GM21423 (cell line): ENCODE measurements around the gene FFAR4.
"Not testable (repeated sequence)": the region's sequence is repeated elsewhere in the genome, so short reads cannot be mapped to it uniquely, and the experiment has no call there.

Experiments
- ATAC-seq: cut with Tn5 transposase; IDR thresholded peaks from one replicate; pipeline ENCODE4 v1.9.1; 2021; ENCODE audit warnings: mild to moderate bottlenecking, moderate library complexity; ENCODE audit not compliant: unreplicated experiment

FFAR4 gene

DNA sequence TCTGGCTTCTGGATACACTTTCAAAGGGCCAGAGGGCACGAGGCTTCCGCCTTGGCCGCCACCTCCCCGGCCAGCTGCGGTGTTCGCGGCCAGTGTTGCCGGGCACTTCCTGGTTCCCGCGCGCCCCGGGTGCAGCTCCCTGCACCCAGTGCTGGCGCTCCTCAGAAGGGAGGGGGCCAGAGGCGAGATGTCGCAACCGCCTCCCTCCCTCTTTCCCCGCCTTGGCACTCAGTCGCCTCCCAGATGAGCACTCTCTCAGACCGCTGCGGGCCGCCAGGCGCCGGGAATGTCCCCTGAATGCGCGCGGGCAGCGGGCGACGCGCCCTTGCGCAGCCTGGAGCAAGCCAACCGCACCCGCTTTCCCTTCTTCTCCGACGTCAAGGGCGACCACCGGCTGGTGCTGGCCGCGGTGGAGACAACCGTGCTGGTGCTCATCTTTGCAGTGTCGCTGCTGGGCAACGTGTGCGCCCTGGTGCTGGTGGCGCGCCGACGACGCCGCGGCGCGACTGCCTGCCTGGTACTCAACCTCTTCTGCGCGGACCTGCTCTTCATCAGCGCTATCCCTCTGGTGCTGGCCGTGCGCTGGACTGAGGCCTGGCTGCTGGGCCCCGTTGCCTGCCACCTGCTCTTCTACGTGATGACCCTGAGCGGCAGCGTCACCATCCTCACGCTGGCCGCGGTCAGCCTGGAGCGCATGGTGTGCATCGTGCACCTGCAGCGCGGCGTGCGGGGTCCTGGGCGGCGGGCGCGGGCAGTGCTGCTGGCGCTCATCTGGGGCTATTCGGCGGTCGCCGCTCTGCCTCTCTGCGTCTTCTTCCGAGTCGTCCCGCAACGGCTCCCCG is at the start of gene FFAR4:
Gene FFAR4 (plus strand): TSS at position 231 of the 842 bp plus-strand sequence. CDS start 56 bp downstream, at position 287.
- ATAC-seq: no peak

DNA sequence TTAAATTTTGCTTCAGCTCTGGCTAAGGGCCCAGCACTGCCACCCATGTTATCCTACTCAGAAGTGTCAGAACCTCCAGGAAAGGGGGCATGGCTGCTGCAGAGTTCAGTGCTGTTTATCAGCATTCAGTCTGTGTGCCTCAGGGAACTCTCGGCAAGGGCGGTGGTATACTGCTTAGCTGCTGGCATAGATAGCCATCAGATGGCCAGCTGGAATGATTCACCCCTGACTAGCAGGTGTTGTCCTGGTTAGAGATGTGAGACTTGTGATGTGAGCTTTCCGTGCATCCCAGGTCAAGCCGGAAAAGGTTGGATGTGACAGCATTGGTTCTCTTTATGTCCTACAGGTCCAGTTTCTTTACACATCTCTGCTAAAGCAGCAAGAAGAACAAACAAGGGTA is 47.9 kb upstream of the FFAR4 start:
- ATAC-seq: no peak

DNA sequence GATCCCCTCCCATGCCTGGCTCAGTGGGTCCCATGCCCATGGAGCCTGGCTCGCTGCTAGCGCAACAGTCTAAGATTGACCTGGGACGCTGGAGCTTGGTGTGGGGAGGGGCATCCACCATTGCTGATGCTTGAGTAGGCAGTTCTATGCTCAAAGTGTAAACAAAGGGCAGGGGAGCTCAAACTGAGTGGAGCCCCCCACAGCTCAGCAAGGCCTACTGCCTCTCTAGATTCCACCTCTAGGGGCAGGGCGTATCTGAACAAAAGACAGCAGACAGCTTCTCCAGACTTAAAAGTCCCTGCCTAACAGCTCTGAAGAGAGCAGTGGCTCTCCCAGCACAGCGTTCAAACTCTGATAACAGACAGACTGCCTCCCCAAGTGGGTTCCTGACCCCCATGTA is 31.2 kb upstream of the FFAR4 start:
- no peak for ATAC-seq

DNA sequence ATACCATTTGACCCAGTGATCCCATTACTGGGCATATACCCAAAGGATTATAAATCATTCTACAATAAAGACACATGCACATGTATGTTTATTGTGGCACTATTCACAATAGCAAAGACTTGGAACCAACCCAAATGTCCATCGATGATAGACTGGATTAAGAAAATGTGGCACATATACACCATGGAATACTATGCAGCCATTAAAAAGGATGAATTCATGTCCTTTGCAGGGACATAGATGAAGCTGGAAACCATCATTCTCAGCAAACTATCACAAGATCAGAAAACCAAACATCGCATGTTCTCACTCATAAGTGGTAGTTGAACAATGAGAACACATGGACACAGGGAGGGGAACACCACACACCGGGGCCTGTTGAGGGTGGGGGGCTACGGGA is 25.6 kb upstream of the FFAR4 start:
- ATAC-seq: not testable (repeated sequence)

DNA sequence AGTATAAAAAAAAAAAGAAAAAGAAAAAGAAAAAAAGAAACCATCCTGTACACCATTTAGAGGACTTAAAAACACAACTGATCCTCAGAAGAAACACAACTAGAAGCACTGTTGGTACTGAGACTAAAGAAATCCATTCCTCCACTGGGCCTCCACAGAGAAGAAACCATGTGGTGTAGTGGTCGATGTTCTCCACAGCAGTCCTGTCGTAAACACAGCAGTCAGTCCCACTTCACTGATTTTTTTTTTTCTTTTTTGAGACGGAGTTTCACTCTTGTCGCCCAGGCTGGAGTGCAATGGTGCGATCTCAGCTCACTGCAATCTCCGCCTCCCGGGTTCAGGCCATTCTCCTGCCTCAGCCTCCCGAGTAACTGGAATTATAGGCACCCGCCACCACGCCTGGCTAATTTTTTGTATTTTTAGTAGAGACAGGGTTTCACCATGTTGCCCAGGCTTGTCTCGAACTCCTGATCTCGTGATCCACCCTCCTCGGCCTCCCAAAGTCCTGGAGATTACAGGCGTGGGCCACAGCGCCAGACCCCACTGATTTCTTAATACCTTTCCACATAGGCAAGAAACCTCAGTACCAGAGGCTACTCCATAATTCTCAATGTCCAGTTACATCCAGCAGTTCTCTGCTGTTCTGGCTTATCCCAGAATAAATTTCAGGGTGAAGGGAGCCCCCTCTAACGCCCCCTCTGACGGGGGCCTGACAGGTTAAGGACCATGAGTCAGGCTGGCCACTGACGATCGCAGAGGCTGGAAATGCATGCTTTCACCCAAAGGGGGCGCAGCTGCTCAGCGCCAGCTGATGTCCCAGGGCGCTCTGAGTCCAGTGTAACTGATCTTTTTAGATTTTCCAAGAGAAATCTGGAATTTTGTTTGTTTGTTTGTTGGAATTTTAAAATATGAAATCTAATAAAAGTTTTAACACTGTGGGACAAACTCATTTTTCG is 24.8 kb upstream of the FFAR4 start:
- ATAC-seq: no peak

- ATAC-seq: no peak
Observed at GRCh38 chr10:93542358-93542791, 24.1 kb upstream of the FFAR4 start.

- not testable (repeated sequence) for ATAC-seq
Observed at GRCh38 chr10:93546995-93547394, 19.5 kb upstream of the FFAR4 start.

DNA sequence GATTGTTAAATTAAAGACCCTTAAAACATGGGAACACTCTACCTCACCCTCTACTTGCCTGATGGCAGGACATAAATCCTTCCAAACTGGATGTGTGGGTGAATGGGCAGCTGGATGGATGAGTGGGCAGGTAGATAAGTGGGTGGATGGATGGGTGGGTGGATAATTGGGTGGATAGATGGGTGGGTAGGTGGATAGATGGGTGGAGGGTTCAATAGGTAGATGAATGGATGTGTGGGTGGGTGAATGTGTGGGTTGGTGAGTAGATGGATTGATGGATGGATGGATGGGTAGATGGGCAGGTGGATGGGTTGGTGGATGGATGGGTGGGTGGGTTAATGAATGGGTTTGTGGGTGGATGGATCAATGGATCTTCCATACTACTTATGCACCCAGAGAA is 18.9 kb upstream of the FFAR4 start:
- no peak for ATAC-seq

- no peak for ATAC-seq
Observed at GRCh38 chr10:93548376-93549071, 17.9 kb upstream of the FFAR4 start.

- ATAC-seq: no peak
Observed at GRCh38 chr10:93550606-93551005, 15.9 kb upstream of the FFAR4 start.

GRCh38 chr10:93552780-93553179 is 13.7 kb upstream of the FFAR4 start:
- ATAC-seq: no peak

- ATAC-seq: no peak
Observed at GRCh38 chr10:93553482-93554315, 12.8 kb upstream of the FFAR4 start.

GRCh38 chr10:93554316-93554663 is 12.2 kb upstream of the FFAR4 start:
- no peak for ATAC-seq

DNA sequence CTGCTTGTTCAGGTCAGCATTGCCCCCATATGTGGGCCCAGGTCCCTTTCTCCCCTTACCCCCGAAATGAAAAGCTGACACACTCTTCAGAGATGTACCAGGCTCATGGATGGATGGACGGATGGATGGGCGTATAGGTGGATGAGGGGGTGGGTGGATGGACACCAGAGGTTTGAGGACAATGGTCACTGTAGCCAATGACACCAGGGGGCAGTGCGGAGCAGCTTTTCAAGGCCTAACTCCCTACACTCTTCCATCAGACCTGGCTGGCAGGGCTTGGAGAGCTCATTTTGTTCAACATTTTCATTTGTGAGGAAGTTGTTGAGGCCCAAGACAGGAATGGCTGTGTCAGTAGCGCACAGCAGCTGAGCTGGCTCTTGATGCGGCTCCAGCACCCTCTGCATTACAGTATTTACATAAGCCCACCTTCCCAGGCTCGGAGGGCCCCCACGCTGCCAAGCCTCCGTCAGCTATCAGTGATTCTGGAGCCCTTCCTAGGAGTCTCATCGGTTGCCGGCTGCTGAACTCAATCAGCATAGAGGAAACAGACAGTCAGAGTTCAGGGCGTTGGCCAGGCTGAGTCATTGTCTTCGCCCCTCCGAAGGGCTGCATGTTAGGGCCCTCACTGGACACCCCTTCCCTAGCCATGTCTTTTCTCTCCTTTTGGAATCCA is 11.6 kb upstream of the FFAR4 start:
- no peak for ATAC-seq

- ATAC-seq: no peak
Observed at GRCh38 chr10:93559490-93559889, 7.0 kb upstream of the FFAR4 start.

- no peak for ATAC-seq
Observed at GRCh38 chr10:93560541-93560940, 5.9 kb upstream of the FFAR4 start.

GRCh38 chr10:93565446-93565845 is 1.0 kb upstream of the FFAR4 start:
- ATAC-seq: no peak

GRCh38 chr10:93567277-93568104 is 1.0 kb downstream of the FFAR4 start:
- ATAC-seq: no peak

GRCh38 chr10:93568105-93568390 is 1.6 kb downstream of the FFAR4 start:
- ATAC-seq: no peak
